CD4-positive, CD25-positive, alpha-beta regulatory T cell (primary cell): ENCODE data around the gene ZFAND3. TPM values are rescaled to one million over a fixed set of nuclear protein-coding genes. Genes with fewer than 3 reads are reported as not detected.
A peak's percentile ranks its signal among the peaks of the same experiment; 100 is the strongest.

ENCODE experiments used
- ATAC-seq, 2 donors: fragments of 150-1000 bp; cut with Tn5 transposase; one replicate each; pipeline ENCODE4 v1.10.0; 2021; ENCODE audit warnings: low read depth in 2 of 2, moderate number of reproducible peaks in 2 of 2, moderate library complexity in 1 of 2
- DNase-seq, 3 donors: peaks; one replicate each; pipeline versions ENCODE4 v3.0.0 to v3.0.0-alpha.2; 2012 to 2022; ENCODE audit warnings: mixed read lengths in 1 of 3
- H3K27ac ChIP-seq: one replicate; pipeline ENCODE4 v1.7.0; 2013; ENCODE audit warnings: mild to moderate bottlenecking, low read length; ENCODE audit not compliant: insufficient read depth, poor library complexity, severe bottlenecking
- H3K27me3 ChIP-seq: one replicate; pipeline ENCODE4 v1.7.0; 2013; ENCODE audit warnings: low read length; ENCODE audit not compliant: control insufficient read depth, insufficient read depth
- H3K36me3 ChIP-seq: one replicate; pipeline ENCODE4 v1.7.0; 2013; ENCODE audit warnings: mild to moderate bottlenecking, low read length, moderate library complexity; ENCODE audit not compliant: control insufficient read depth, insufficient read depth
- H3K4me1 ChIP-seq: 2 replicates; pipeline ENCODE4 v1.7.0; 2013; ENCODE audit warnings: mild to moderate bottlenecking, low read length; ENCODE audit not compliant: insufficient read depth, control insufficient read depth, poor library complexity, severe bottlenecking
- H3K4me3 ChIP-seq: one replicate; pipeline ENCODE4 v1.7.0; 2013; ENCODE audit warnings: low read depth, mild to moderate bottlenecking, low read length, moderate library complexity
- H3K9me3 ChIP-seq, 2 experiments: 1 replicate in 1 of 2; 2 replicates in 1 of 2; pipeline ENCODE4 v1.7.0; 2013; ENCODE audit warnings: low read length in 2 of 2, mild to moderate bottlenecking in 1 of 2, moderate library complexity in 1 of 2; ENCODE audit not compliant: control insufficient read depth in 2 of 2
- H3K27ac Mint-ChIP-seq, 3 donors: one replicate each; pipeline ENCODE4 v1.8.0; 2020 to 2022; ENCODE audit warnings: mild to moderate bottlenecking in 3 of 3, mixed read lengths in 3 of 3, moderate library complexity in 2 of 3
- H3K27me3 Mint-ChIP-seq: one replicate; pipeline ENCODE4 v1.8.0; 2022; ENCODE audit warnings: mild to moderate bottlenecking, mixed read lengths
- H3K36me3 Mint-ChIP-seq: one replicate; pipeline ENCODE4 v1.8.0; 2020; ENCODE audit warnings: mixed read lengths
- H3K4me1 Mint-ChIP-seq, 4 donors: one replicate each; pipeline ENCODE4 v1.8.0; 2020 to 2022; ENCODE audit warnings: mixed read lengths in 4 of 4, mild to moderate bottlenecking in 1 of 4
- H3K4me3 Mint-ChIP-seq, 4 donors: one replicate each; pipeline ENCODE4 v1.8.0; 2020 to 2022; ENCODE audit warnings: mild to moderate bottlenecking in 4 of 4, mixed read lengths in 4 of 4, moderate library complexity in 3 of 4
- H3K9me3 Mint-ChIP-seq, 7 donors: one replicate each; pipeline ENCODE4 v1.8.0; 2020 to 2022; ENCODE audit warnings: mixed read lengths in 7 of 7, mild to moderate bottlenecking in 3 of 7, moderate library complexity in 2 of 7
- polyA plus RNA-seq, 4 donors: library from polyadenylated mRNA; unstranded; fragments of 300-500 nt; fragmentation: Illumina TruSeq; gene quantifications; one replicate each; pipeline ENCODE4 v1.2.3, GENCODE V29; 2021
- total RNA-seq: library from RNA; stranded (reverse); gene quantifications from one replicate; pipeline ENCODE4 v1.2.3, GENCODE V29; 2022

ZFAND3 gene
- total and polyA plus RNA-seq, 5 donors from 2014 or later, result 3.5 to 60.0 (median 5.1) TPM

DNA sequence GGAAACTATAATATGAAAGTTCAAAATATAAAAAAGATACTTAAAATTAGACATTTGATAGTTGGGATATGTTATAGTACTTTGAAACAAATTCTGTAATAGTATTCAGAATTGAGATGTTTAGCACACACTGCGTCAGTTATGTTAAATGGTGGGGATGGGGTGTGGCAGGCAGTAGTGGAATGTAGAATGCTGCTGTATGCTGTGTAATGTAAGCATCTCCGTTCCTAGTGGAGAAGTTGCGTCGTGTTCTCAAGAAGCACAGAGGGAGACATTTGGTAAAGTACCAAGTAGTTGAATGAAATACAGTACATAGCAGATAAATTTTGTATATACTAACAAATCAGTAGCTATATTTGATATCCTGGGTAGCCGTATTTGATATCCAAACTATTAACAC lies 192.4 kb downstream of the ZFAND3 start:
- no peak overlapping the region for H3K4me3 ChIP-seq
- Mint-ChIP-seq H3K27ac (no peak overlapping the region), H3K4me1 (peaks cover 11 to 31% (median 27%) of the 10 kb centered on the region in 4 donors), H3K9me3 (peaks cover 0 to 10% (median 2%) of the 10 kb centered on the region in 7 donors), H3K27me3 (no peaks in the 10 kb centered on the region), H3K4me3 (no peak overlapping the region), H3K36me3 (peaks cover 5% of the 10 kb centered on the region)
- ATAC-seq, result no peak
- H3K27ac ChIP-seq, result no peak overlapping the region
- peaks cover 4% of the 10 kb centered on the region for H3K36me3 ChIP-seq
- H3K27me3 ChIP-seq, result no peaks in the 10 kb centered on the region
- no peaks in the 10 kb centered on the region for H3K4me1 ChIP-seq
- H3K9me3 ChIP-seq, result peaks cover 0 to 7% of the 10 kb centered on the region in 2 experiments
- no peak for DNase-seq

DNA sequence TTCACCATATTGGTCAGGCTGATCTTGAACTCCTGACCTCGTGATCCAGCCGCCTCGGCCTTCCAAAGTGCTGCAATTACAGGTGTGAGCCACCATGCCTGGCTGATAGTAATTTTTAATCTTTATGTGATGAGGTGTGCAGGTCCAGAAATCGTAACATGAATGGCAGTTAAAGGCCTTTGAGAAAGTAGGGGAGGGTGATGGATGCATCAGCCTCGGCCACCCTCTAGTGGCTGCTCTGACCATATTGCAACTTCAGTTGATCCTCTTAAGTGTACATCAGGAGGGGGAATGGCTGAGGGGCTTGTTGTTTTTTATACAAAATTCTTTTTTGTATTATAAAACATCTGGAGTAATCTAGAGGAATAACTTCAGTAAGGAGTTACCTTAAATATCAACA lies 193.0 kb downstream of the ZFAND3 start:
- no peak overlapping the region for H3K27ac ChIP-seq
- no peak overlapping the region for H3K4me3 ChIP-seq
- no peaks in the 10 kb centered on the region for H3K27me3 Mint-ChIP-seq
- H3K4me1 ChIP-seq, result no peaks in the 10 kb centered on the region
- H3K4me1 Mint-ChIP-seq, result peaks cover 11 to 33% (median 27%) of the 10 kb centered on the region in 4 donors
- H3K27ac Mint-ChIP-seq, result peak overlapping the region in 1 of 3 donors; percentile 44
- H3K36me3 ChIP-seq, result peaks cover 4% of the 10 kb centered on the region
- peaks cover 0 to 7% of the 10 kb centered on the region in 2 experiments for H3K9me3 ChIP-seq
- DNase-seq (peak in 2 of 3 donors; percentile 13 to 49), ATAC-seq (no peak)
- peaks cover 5% of the 10 kb centered on the region for H3K36me3 Mint-ChIP-seq
- H3K27me3 ChIP-seq, result no peaks in the 10 kb centered on the region
- no peak overlapping the region for H3K4me3 Mint-ChIP-seq
- H3K9me3 Mint-ChIP-seq, result peaks cover 0 to 10% (median 2%) of the 10 kb centered on the region in 7 donors

DNA sequence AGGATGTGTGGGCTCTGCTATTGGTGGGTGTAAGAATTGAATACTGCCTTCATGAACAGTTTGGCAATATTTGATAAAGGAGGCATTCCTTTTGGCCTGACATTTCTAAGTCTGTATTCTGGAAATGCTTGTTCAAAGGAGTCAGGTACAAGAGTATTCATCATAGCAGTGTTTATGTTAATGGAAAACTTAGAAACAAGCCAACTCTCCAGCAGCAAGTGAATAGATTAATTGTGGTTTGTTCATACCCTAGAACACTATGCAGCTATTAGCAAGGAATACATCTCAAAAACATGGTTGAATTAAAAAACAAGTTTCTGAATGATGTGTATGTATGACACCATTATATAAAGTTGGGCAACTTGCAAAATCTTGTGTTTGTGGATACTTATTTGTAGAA lies 195.8 kb downstream of the ZFAND3 start:
- ATAC-seq (no peak), DNase-seq (no peak)
- peaks cover 3% of the 10 kb centered on the region for H3K4me1 ChIP-seq
- no peak overlapping the region for H3K4me3 ChIP-seq
- Mint-ChIP-seq H3K27ac (no peak overlapping the region), H3K9me3 (peaks cover 0 to 6% (median 0%) of the 10 kb centered on the region in 7 donors), H3K4me3 (no peak overlapping the region), H3K4me1 (peaks cover 0 to 40% (median 29%) of the 10 kb centered on the region in 4 donors), H3K36me3 (no peaks in the 10 kb centered on the region), H3K27me3 (no peaks in the 10 kb centered on the region)
- no peak overlapping the region for H3K27ac ChIP-seq
- peaks cover 0 to 7% of the 10 kb centered on the region in 2 experiments for H3K9me3 ChIP-seq
- H3K36me3 ChIP-seq, result no peaks in the 10 kb centered on the region
- H3K27me3 ChIP-seq, result no peaks in the 10 kb centered on the region

DNA sequence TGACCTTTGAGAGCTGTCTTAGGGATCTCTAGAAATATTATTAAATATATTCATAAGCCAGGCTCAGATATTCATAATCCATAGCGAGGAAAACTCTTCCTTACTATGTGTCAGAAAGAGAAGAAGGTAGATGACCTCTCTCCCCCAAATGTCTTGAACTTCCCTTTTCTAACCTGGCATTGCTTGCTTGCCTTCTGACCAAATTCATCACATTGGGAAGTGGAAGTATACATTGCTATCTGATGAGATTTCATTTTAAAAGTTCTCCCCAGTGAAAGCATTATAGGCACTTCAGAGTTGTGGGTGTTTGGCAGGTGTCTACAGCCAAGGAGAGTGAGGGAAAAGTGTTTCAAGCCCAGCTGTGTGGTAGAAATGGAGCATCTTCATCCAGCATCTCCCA lies 197.3 kb downstream of the ZFAND3 start:
- DNase-seq (no peak), ATAC-seq (no peak)
- no peaks in the 10 kb centered on the region for H3K27me3 ChIP-seq
- no peaks in the 10 kb centered on the region for H3K36me3 ChIP-seq
- Mint-ChIP-seq H3K36me3 (no peaks in the 10 kb centered on the region), H3K27ac (no peak overlapping the region), H3K4me3 (no peak overlapping the region), H3K27me3 (no peaks in the 10 kb centered on the region), H3K9me3 (peaks cover 0 to 2% (median 0%) of the 10 kb centered on the region in 7 donors), H3K4me1 (peaks cover 4 to 52% (median 34%) of the 10 kb centered on the region in 4 donors)
- no peaks in the 10 kb centered on the region for H3K9me3 ChIP-seq
- no peak overlapping the region for H3K27ac ChIP-seq
- peaks cover 3% of the 10 kb centered on the region for H3K4me1 ChIP-seq
- H3K4me3 ChIP-seq, result no peak overlapping the region

DNA sequence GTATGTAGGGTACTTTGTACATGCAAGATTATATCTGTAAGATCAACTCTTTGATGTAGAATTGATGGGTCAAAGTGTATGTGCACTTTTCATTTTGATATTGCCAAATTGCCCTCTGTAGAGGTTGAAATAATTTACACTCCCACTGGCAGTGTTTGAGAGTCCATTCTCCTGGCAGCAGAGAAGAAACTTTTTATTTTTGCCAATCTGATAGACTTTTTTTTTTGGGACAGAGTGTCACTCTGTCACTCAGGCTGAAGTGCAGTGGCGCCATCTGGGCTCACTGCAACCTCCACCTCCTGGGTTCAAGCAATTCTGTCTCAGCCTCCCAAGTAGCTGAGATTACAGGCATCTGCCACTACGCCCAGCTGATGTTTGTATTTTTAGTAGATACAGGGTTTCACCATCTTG lies 199.2 kb downstream of the ZFAND3 start:
- Histone ChIP-seq H3K4me3 (no peak overlapping the region), H3K4me1 (peaks cover 3% of the 10 kb centered on the region), H3K9me3 (no peaks in the 10 kb centered on the region), H3K27me3 (no peaks in the 10 kb centered on the region), H3K36me3 (no peaks in the 10 kb centered on the region), H3K27ac (no peak overlapping the region)
- peaks cover 10 to 53% (median 34%) of the 10 kb centered on the region in 4 donors for H3K4me1 Mint-ChIP-seq
- no peaks in the 10 kb centered on the region for H3K27me3 Mint-ChIP-seq
- H3K36me3 Mint-ChIP-seq, result no peaks in the 10 kb centered on the region
- no peaks in the 10 kb centered on the region for H3K9me3 Mint-ChIP-seq
- peak overlapping the region in 2 of 3 donors; percentile 9 to 71 for H3K27ac Mint-ChIP-seq
- no peak for ATAC-seq
- DNase-seq, result no peak
- no peak overlapping the region for H3K4me3 Mint-ChIP-seq

DNA sequence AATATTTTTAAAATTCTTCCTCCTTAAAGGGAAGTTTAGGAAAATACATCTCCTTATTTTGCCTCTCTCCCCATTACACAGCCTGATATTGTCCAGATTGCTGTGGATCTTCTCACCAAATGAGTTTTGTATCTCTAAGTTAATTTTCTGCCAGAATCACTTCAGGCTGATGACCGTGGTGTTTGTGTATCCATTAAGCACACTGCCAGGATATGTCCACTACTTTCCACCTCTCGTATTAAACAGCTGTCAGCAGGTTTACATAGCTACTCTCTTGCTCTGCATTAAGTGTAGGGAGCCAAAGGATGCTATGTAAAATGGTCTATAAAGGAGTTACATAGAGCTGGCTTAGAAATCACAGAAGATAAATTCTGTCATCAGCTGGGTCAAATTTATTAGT lies 201.1 kb downstream of the ZFAND3 start:
- peaks cover 0 to 5% (median 0%) of the 10 kb centered on the region in 7 donors for H3K9me3 Mint-ChIP-seq
- no peaks in the 10 kb centered on the region for H3K27me3 ChIP-seq
- H3K4me1 ChIP-seq, result peaks cover 3% of the 10 kb centered on the region
- no peak overlapping the region for H3K27ac ChIP-seq
- ATAC-seq (no peak), DNase-seq (no peak)
- H3K27me3 Mint-ChIP-seq, result no peaks in the 10 kb centered on the region
- peaks cover 2 to 4% of the 10 kb centered on the region in 2 experiments for H3K9me3 ChIP-seq
- H3K36me3 ChIP-seq, result no peaks in the 10 kb centered on the region
- no peak overlapping the region for H3K4me3 Mint-ChIP-seq
- no peak overlapping the region for H3K27ac Mint-ChIP-seq
- H3K36me3 Mint-ChIP-seq, result no peaks in the 10 kb centered on the region
- no peak overlapping the region for H3K4me3 ChIP-seq
- peaks cover 8 to 43% (median 26%) of the 10 kb centered on the region in 4 donors for H3K4me1 Mint-ChIP-seq

DNA sequence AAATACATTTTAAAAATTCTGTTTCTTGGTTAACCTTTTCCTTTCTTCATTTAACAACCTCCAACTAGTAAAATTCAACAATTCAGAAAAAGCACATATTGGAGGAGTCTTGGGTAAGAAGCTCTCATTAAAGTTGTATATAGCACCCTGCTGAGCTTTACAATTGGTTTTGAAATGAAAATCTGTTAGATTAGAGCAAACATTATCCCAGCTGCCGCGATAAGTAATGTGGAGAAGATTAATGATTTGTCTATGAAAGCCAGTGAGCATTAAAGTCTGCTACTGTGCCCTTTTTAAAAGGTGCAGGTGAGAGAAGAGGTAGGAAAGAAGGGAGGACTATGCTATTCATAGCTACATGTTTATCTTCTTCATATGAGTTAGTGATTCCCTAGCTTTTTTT lies 201.5 kb downstream of the ZFAND3 start:
- H3K4me1 ChIP-seq, result peaks cover 3% of the 10 kb centered on the region
- Mint-ChIP-seq H3K27ac (peak overlapping the region in 1 of 3 donors; percentile 43), H3K4me1 (peaks cover 12 to 45% (median 28%) of the 10 kb centered on the region in 4 donors), H3K36me3 (no peaks in the 10 kb centered on the region), H3K9me3 (peaks cover 0 to 5% (median 0%) of the 10 kb centered on the region in 7 donors), H3K27me3 (no peaks in the 10 kb centered on the region), H3K4me3 (no peak overlapping the region)
- ATAC-seq, result no peak
- H3K4me3 ChIP-seq, result no peak overlapping the region
- no peak for DNase-seq
- H3K36me3 ChIP-seq, result no peaks in the 10 kb centered on the region
- peaks cover 2 to 4% of the 10 kb centered on the region in 2 experiments for H3K9me3 ChIP-seq
- no peaks in the 10 kb centered on the region for H3K27me3 ChIP-seq
- H3K27ac ChIP-seq, result no peak overlapping the region

DNA sequence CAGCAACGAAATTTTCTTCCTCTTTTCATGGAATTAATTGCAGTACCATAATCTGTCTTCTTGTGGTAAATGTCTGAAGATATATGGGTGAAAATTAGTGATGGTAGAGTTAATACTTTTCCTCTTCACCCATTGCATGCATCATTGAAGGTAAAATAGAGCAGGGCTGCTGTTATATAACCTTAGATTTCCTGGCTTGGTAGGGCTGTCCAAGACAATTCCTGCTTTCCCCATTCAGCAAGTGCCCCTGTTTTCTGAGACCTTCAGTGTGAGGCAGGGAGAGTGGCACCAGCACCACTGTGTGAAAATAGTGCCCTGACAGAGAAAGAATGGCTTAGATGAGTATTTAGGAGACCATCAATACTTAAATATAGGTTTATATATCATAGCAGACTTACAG lies 202.0 kb downstream of the ZFAND3 start:
- Mint-ChIP-seq H3K36me3 (no peaks in the 10 kb centered on the region), H3K27ac (peak overlapping the region in 1 of 3 donors; percentile 43), H3K4me1 (peaks cover 13 to 45% (median 30%) of the 10 kb centered on the region in 4 donors), H3K4me3 (no peak overlapping the region), H3K9me3 (peaks cover 0 to 5% (median 0%) of the 10 kb centered on the region in 7 donors), H3K27me3 (no peaks in the 10 kb centered on the region)
- no peaks in the 10 kb centered on the region for H3K27me3 ChIP-seq
- no peak for ATAC-seq
- peaks cover 3% of the 10 kb centered on the region for H3K4me1 ChIP-seq
- H3K9me3 ChIP-seq, result peaks cover 2 to 4% of the 10 kb centered on the region in 2 experiments
- no peaks in the 10 kb centered on the region for H3K36me3 ChIP-seq
- no peak overlapping the region for H3K27ac ChIP-seq
- no peak overlapping the region for H3K4me3 ChIP-seq
- no peak for DNase-seq
